Astrocyte (in vitro differentiated cells and primary cell): Measurements from ENCODE around the gene NACA2.

ENCODE experiments used
- EZH2 ChIP-seq: IDR thresholded peaks from 2 replicates; pipeline ENCODE4 v1.6.1; 2012; ENCODE audit warnings: mild to moderate bottlenecking, low read length, inconsistent platforms; ENCODE audit not compliant: insufficient read depth
- TF ChIP-seq, protein P1 (sequence below): IDR thresholded peaks from 2 replicates; pipeline ENCODE4 v1.5.1; 2011; ENCODE audit warnings: low read depth, mild to moderate bottlenecking, inconsistent platforms, low read length, moderate library complexity; ENCODE audit not compliant: insufficient read depth

DNA sequence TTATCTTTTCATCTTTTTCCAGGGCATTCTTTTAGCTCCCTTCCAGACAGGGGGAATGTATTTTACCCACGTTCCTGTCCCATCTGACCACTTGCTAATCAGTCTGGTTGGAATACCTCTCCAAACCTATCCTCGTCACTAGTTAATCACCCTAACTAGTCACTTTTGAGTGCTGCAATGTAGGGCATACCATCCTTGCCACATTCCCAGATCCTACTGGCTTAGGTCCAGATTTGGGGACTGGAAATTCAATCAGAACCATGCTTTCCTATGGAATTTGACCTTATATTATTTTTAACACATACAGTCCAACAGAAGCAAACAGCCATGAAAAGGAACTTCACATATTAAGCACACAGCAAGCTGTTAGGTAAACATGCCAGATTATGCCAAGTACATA is 29.7 kb downstream of the NACA2 start:
- no peak for TF ChIP-seq EZH2
- TF ChIP-seq, protein P1, sequence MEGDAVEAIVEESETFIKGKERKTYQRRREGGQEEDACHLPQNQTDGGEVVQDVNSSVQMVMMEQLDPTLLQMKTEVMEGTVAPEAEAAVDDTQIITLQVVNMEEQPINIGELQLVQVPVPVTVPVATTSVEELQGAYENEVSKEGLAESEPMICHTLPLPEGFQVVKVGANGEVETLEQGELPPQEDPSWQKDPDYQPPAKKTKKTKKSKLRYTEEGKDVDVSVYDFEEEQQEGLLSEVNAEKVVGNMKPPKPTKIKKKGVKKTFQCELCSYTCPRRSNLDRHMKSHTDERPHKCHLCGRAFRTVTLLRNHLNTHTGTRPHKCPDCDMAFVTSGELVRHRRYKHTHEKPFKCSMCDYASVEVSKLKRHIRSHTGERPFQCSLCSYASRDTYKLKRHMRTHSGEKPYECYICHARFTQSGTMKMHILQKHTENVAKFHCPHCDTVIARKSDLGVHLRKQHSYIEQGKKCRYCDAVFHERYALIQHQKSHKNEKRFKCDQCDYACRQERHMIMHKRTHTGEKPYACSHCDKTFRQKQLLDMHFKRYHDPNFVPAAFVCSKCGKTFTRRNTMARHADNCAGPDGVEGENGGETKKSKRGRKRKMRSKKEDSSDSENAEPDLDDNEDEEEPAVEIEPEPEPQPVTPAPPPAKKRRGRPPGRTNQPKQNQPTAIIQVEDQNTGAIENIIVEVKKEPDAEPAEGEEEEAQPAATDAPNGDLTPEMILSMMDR: no peak
